Colonic mucosa (tissue), 4 donors: ENCODE results near the gene DOCK9. TPM values are rescaled to one million over a fixed set of nuclear protein-coding genes. Genes with fewer than 3 reads are reported as not detected.

ENCODE experiments used
- DNase-seq: peaks from one replicate; pipeline ENCODE4 v3.0.0-alpha.2; 2020
- H3K27ac ChIP-seq: fragments of 200-600 bp; one replicate; pipeline ENCODE4 v1.8.0; 2021
- H3K27me3 ChIP-seq: fragments of 200-600 bp; one replicate; pipeline ENCODE4 v1.8.0; 2021
- H3K36me3 ChIP-seq: fragments of 200-600 bp; one replicate; pipeline ENCODE4 v1.8.0; 2021
- H3K4me1 ChIP-seq: fragments of 200-600 bp; one replicate; pipeline ENCODE4 v1.8.0; 2021; ENCODE audit warnings: mild to moderate bottlenecking
- H3K4me3 ChIP-seq: fragments of 200-600 bp; one replicate; pipeline ENCODE4 v1.8.0; 2021
- H3K9ac ChIP-seq, 2 donors: one replicate each; pipeline ENCODE4 v1.7.0; 2013; ENCODE audit warnings: control low read depth in 2 of 2, low read depth in 2 of 2, low read length in 2 of 2
- H3K9me3 ChIP-seq: fragments of 200-600 bp; one replicate; pipeline ENCODE4 v1.8.0; 2021
- CTCF ChIP-seq: fragments of 200-600 bp; IDR thresholded peaks from one replicate; pipeline ENCODE4 v1.8.0; 2022; ENCODE audit warnings: antibody characterized with exemption, mild to moderate bottlenecking
- intact Hi-C: fragments of 100-400 bp; cut with DNase I; formaldehyde crosslinking; loops from one replicate; pipeline ENCODE4 v1.14.1; 2022
- total RNA-seq, 2 donors: library from RNA; stranded (reverse); fragmentation: NEBNext Ultra II Directional in 1 of 2; extraction: Animal tissue kit (Norgen Biotek cat#: 25700) in 1 of 2; gene quantifications; one replicate each; pipeline ENCODE4 v1.2.1, GENCODE V29; 2021
- donor health status: healthy.
- donor health status: DM: no; HTN: no; CAD: no.
- donor health status: DM: no; HTN: no; CAD: no.

The DOCK9 gene
- total RNA-seq, 2 donors from 2014 or later: 42.3 to 52.4 TPM

- no peaks in the 10 kb centered on the region for H3K9me3 ChIP-seq
- H3K4me1 ChIP-seq: no peaks in the 10 kb centered on the region
- no peak overlapping the region for H3K9ac ChIP-seq
- H3K27me3 ChIP-seq: no peaks in the 10 kb centered on the region
- H3K27ac ChIP-seq: no peak overlapping the region
- no peaks in the 10 kb centered on the region for H3K36me3 ChIP-seq
- DNase-seq: no peak
- H3K4me3 ChIP-seq: no peak overlapping the region
- TF ChIP-seq CTCF: no peak
- intact Hi-C loops: loop anchor here (10.0 kb wide), 2 partner anchors 172 to 992 kb away; no protein-coding TSS in a partner anchor
Measured at GRCh38 chr13:98846986-98847385, 130.9 kb downstream of the DOCK9 start.

GRCh38 chr13:98846521-98846920, 131.3 kb downstream of the DOCK9 start:
- Histone ChIP-seq H3K4me1 (no peaks in the 10 kb centered on the region), H3K36me3 (no peaks in the 10 kb centered on the region), H3K27me3 (no peaks in the 10 kb centered on the region), H3K4me3 (no peak overlapping the region), H3K9me3 (no peaks in the 10 kb centered on the region), H3K9ac (no peak overlapping the region), H3K27ac (no peak overlapping the region)
- no peak for DNase-seq
- intact Hi-C loops: loop anchor here (10.0 kb wide), 2 partner anchors 172 to 992 kb away; no protein-coding TSS in a partner anchor
- TF ChIP-seq CTCF: no peak

GRCh38 chr13:98845742-98846141, 132.1 kb downstream of the DOCK9 start:
- TF ChIP-seq CTCF: no peak
- DNase-seq: no peak
- no peaks in the 10 kb centered on the region for H3K4me1 ChIP-seq
- H3K36me3 ChIP-seq: no peaks in the 10 kb centered on the region
- no peaks in the 10 kb centered on the region for H3K9me3 ChIP-seq
- H3K4me3 ChIP-seq: no peak overlapping the region
- H3K27me3 ChIP-seq: no peaks in the 10 kb centered on the region
- no peak overlapping the region for H3K27ac ChIP-seq
- H3K9ac ChIP-seq: no peak overlapping the region
- intact Hi-C loops: loop anchor here (10.0 kb wide), 2 partner anchors 171 to 991 kb away; no protein-coding TSS in a partner anchor

- DNase-seq: no peak
- Histone ChIP-seq H3K4me1 (no peaks in the 10 kb centered on the region), H3K27ac (no peak overlapping the region), H3K4me3 (no peak overlapping the region), H3K9ac (no peak overlapping the region), H3K27me3 (no peaks in the 10 kb centered on the region), H3K36me3 (no peaks in the 10 kb centered on the region), H3K9me3 (no peaks in the 10 kb centered on the region)
- no peak for TF ChIP-seq CTCF
- intact Hi-C loops: loop anchor here (5.0 to 10.0 kb wide), 3 partner anchors 169 to 989 kb away; no protein-coding TSS in a partner anchor
Measured at GRCh38 chr13:98844021-98844420, 133.8 kb downstream of the DOCK9 start.

- no peak overlapping the region for H3K9ac ChIP-seq
- TF ChIP-seq CTCF: no peak
- no peak for DNase-seq
Measured at GRCh38 chr13:98843482-98843877, 134.4 kb downstream of the DOCK9 start.

More at GRCh38 chr13:98843482-98843877, 134.4 kb downstream of the DOCK9 start:
- no peaks in the 10 kb centered on the region for H3K9me3 ChIP-seq
- no peaks in the 10 kb centered on the region for H3K36me3 ChIP-seq
- no peak overlapping the region for H3K27ac ChIP-seq
- no peaks in the 10 kb centered on the region for H3K4me1 ChIP-seq
- intact Hi-C loops: loop anchor here (5.0 to 10.0 kb wide), 3 partner anchors 169 to 989 kb away; no protein-coding TSS in a partner anchor
- H3K27me3 ChIP-seq: no peaks in the 10 kb centered on the region
- H3K4me3 ChIP-seq: no peak overlapping the region
